ENCODE data around the gene BABAM2. TPM values are rescaled to one million over a fixed set of nuclear protein-coding genes. Genes with fewer than 3 reads are reported as not detected.

The BABAM2 gene
- total and polyA plus RNA-seq, 2 experiments from 2014 or later = 17.8 to 21.5 TPM

- Histone ChIP-seq H3F3A (replicated peaks; ENCODE audit: low read depth) (no peaks in the 10 kb centered on the region), H3K4me1 (ENCODE audit: insufficient read depth) (peaks cover 8% of the 10 kb centered on the region), H3K79me2 (replicated peaks; ENCODE audit: insufficient read depth) (no peaks in the 10 kb centered on the region), H3K27ac (ENCODE audit: low read depth) (no peak overlapping the region), H3K9me2 (ENCODE audit: insufficient read depth) (no peaks in the 10 kb centered on the region), H3K4me3 (no peak overlapping the region), H3K27me3 (ENCODE audit: insufficient read depth) (no peaks in the 10 kb centered on the region), H3K36me3 (ENCODE audit: insufficient read depth) (no peaks in the 10 kb centered on the region), H4K20me1 (replicated peaks; ENCODE audit: insufficient read depth) (no peaks in the 10 kb centered on the region), H3K4me2 (no peak overlapping the region), H2AFZ (no peak overlapping the region)
- ATAC-seq (no peak), DNase-seq (ENCODE audit: low spot score) (no peak)
- TF ChIP-seq EZH2phosphoT487 (IDR thresholded peaks at IDR 0.05; ENCODE audit: unreplicated experiment) (no peak), EZH2 (IDR thresholded peaks at IDR 0.05; ENCODE audit: low read depth, unreplicated experiment) (no peak), POLR2AphosphoS5 (IDR thresholded peaks at IDR 0.05; ENCODE audit: low read depth) (no peak), ETS1 (IDR thresholded peaks at IDR 0.05) (no peak)
- no peak overlapping the region for H3K27ac Mint-ChIP-seq
- no peak overlapping the region for H3K4me3 Mint-ChIP-seq
- no peaks in the 10 kb centered on the region for H3K27me3 Mint-ChIP-seq (ENCODE audit: insufficient read depth, low read depth, poor library complexity)
- H3K4me1 Mint-ChIP-seq = peaks cover 9% of the 10 kb centered on the region
- no peaks in the 10 kb centered on the region for H3K36me3 Mint-ChIP-seq (ENCODE audit: low read depth)
- H3K9me3 Mint-ChIP-seq = no peaks in the 10 kb centered on the region
Observed at GRCh38 chr2:28293416-28293815, 402.9 kb downstream of the BABAM2 start.

GRCh38 chr2:28294451-28294850 is 403.9 kb downstream of the BABAM2 start:
- H3K4me3 Mint-ChIP-seq = no peak overlapping the region
- Histone ChIP-seq H3K4me3 (no peak overlapping the region), H3K9me2 (ENCODE audit: insufficient read depth) (no peaks in the 10 kb centered on the region; the same call in 1 of the 2 replicates), H4K20me1 (replicated peaks; ENCODE audit: insufficient read depth) (no peaks in the 10 kb centered on the region), H3K4me2 (no peak overlapping the region), H3K27me3 (ENCODE audit: insufficient read depth) (no peaks in the 10 kb centered on the region), H2AFZ (no peak overlapping the region), H3F3A (replicated peaks; ENCODE audit: low read depth) (no peaks in the 10 kb centered on the region), H3K4me1 (ENCODE audit: insufficient read depth) (peaks cover 17% of the 10 kb centered on the region), H3K27ac (ENCODE audit: low read depth) (no peak overlapping the region), H3K36me3 (ENCODE audit: insufficient read depth) (no peaks in the 10 kb centered on the region), H3K79me2 (replicated peaks; ENCODE audit: insufficient read depth) (no peaks in the 10 kb centered on the region)
- ATAC-seq (no peak), DNase-seq (ENCODE audit: low spot score) (no peak)
- H3K36me3 Mint-ChIP-seq (ENCODE audit: low read depth) = no peaks in the 10 kb centered on the region
- H3K9me3 Mint-ChIP-seq = no peaks in the 10 kb centered on the region
- no peak overlapping the region for H3K27ac Mint-ChIP-seq
- H3K4me1 Mint-ChIP-seq = peaks cover 19% of the 10 kb centered on the region
- H3K27me3 Mint-ChIP-seq (ENCODE audit: insufficient read depth, low read depth, poor library complexity) = no peaks in the 10 kb centered on the region
- TF ChIP-seq EZH2phosphoT487 (IDR thresholded peaks at IDR 0.05; ENCODE audit: unreplicated experiment) (no peak), CTCF (conservative IDR thresholded peaks at IDR 0.05; ENCODE audit: low read depth in 2 of 2) (no peak), NANOG (IDR thresholded peaks at IDR 0.05; ENCODE audit: borderline replicate concordance) (no peak), POLR2AphosphoS5 (IDR thresholded peaks at IDR 0.05; ENCODE audit: low read depth) (no peak), ZNF114 (CRISPR knock-in tag; IDR thresholded peaks at IDR 0.05) (no peak), JUNB (IDR thresholded peaks at IDR 0.05; ENCODE audit: unreplicated experiment) (no peak), EZH2 (IDR thresholded peaks at IDR 0.05; ENCODE audit: low read depth, unreplicated experiment) (no peak)
- TF ChIP-seq, protein P1, sequence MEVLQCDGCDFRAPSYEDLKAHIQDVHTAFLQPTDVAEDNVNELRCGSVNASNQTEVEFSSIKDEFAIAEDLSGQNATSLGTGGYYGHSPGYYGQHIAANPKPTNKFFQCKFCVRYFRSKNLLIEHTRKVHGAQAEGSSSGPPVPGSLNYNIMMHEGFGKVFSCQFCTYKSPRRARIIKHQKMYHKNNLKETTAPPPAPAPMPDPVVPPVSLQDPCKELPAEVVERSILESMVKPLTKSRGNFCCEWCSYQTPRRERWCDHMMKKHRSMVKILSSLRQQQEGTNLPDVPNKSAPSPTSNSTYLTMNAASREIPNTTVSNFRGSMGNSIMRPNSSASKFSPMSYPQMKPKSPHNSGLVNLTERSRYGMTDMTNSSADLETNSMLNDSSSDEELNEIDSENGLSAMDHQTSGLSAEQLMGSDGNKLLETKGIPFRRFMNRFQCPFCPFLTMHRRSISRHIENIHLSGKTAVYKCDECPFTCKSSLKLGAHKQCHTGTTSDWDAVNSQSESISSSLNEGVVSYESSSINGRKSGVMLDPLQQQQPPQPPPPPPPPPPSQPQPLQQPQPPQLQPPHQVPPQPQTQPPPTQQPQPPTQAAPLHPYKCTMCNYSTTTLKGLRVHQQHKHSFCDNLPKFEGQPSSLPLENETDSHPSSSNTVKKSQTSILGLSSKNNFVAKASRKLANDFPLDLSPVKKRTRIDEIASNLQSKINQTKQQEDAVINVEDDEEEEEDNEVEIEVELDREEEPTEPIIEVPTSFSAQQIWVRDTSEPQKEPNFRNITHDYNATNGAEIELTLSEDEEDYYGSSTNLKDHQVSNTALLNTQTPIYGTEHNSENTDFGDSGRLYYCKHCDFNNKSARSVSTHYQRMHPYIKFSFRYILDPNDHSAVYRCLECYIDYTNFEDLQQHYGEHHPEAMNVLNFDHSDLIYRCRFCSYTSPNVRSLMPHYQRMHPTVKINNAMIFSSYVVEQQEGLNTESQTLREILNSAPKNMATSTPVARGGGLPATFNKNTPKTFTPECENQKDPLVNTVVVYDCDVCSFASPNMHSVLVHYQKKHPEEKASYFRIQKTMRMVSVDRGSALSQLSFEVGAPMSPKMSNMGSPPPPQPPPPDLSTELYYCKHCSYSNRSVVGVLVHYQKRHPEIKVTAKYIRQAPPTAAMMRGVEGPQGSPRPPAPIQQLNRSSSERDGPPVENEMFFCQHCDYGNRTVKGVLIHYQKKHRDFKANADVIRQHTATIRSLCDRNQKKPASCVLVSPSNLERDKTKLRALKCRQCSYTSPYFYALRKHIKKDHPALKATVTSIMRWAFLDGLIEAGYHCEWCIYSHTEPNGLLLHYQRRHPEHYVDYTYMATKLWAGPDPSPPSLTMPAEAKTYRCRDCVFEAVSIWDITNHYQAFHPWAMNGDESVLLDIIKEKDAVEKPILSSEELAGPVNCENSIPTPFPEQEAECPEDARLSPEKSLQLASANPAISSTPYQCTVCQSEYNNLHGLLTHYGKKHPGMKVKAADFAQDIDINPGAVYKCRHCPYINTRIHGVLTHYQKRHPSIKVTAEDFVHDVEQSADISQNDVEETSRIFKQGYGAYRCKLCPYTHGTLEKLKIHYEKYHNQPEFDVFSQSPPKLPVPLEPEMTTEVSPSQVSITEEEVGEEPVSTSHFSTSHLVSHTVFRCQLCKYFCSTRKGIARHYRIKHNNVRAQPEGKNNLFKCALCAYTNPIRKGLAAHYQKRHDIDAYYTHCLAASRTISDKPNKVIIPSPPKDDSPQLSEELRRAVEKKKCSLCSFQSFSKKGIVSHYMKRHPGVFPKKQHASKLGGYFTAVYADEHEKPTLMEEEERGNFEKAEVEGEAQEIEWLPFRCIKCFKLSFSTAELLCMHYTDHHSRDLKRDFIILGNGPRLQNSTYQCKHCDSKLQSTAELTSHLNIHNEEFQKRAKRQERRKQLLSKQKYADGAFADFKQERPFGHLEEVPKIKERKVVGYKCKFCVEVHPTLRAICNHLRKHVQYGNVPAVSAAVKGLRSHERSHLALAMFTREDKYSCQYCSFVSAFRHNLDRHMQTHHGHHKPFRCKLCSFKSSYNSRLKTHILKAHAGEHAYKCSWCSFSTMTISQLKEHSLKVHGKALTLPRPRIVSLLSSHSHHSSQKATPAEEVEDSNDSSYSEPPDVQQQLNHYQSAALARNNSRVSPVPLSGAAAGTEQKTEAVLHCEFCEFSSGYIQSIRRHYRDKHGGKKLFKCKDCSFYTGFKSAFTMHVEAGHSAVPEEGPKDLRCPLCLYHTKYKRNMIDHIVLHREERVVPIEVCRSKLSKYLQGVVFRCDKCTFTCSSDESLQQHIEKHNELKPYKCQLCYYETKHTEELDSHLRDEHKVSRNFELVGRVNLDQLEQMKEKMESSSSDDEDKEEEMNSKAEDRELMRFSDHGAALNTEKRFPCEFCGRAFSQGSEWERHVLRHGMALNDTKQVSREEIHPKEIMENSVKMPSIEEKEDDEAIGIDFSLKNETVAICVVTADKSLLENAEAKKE (CRISPR knock-in tag; IDR thresholded peaks at IDR 0.05) = no peak
